Testis (tissue), 2 donors: ENCODE measurements around the gene CFDP1.

Experiments
- CTCF ChIP-seq, 3 experiments: fragments of 450-650 bp in 2 of 3; fragments of 200-600 bp in 1 of 3; sonication (generic) in 1 of 3; IDR thresholded peaks; one replicate each; pipeline ENCODE4 v1.5.1; 2016 to 2019; ENCODE audit warnings: antibody characterized with exemption in 3 of 3, mild to moderate bottlenecking in 2 of 3, moderate library complexity in 1 of 3
- POLR2A ChIP-seq: fragments of 450-650 bp; IDR thresholded peaks from one replicate; pipeline ENCODE4 v1.6.1; 2017; ENCODE audit warnings: antibody characterized with exemption, mild to moderate bottlenecking, moderate library complexity

- TF ChIP-seq CTCF (IDR thresholded peaks at IDR 0.05) (no peak), POLR2A (no peak)
Observed at GRCh38 chr16:75415169-75415905, 18.0 kb downstream of the CFDP1 start.
